GM12878 (cell line): ENCODE results near the gene ASIC2. TPM values are rescaled to one million over a fixed set of nuclear protein-coding genes. Genes with fewer than 3 reads are reported as not detected.

Experiments
- ATAC-seq: fragments of 200-7000 bp; cut with Tn5 transposase; 3 replicates; pipeline ENCODE4 v1.9.1; 2020; ENCODE audit warnings: mild to moderate bottlenecking, moderate library complexity
- BruUV-seq: library from RNA; stranded (reverse); fragments of 400-500 nt; replicated peaks from 2 replicates; lab custom pipeline; 2021; lab: Mats Ljungman, UMichigan
- CTCF ChIA-PET: fragments of 300-600 bp; sonication (Branson Sonifier 250); formaldehyde crosslinking; extraction: SDS; loops from one replicate; lab custom pipeline; 2021; ENCODE audit warnings: inconsistent platforms; lab: Yijun Ruan, JAX
- POLR2A ChIA-PET: fragments of 350-600 bp; formaldehyde crosslinking; extraction: SDS; loops from one replicate; lab custom pipeline; 2021; ENCODE audit warnings: inconsistent platforms; lab: Charles Lee
- RAD21 ChIA-PET: fragments of 300-600 bp; sonication (Branson Sonifier 250); formaldehyde crosslinking; loops from one replicate; lab custom pipeline; 2023; ENCODE audit warnings: antibody characterized with exemption; ENCODE audit not compliant: unreplicated experiment; lab: Charles Lee
- SMC1A ChIA-PET: fragments of 300-600 bp; sonication (Branson Sonifier 250); formaldehyde crosslinking; loops from one replicate; lab custom pipeline; 2023; ENCODE audit not compliant: unreplicated experiment, uncharacterized antibody; lab: Charles Lee
- DNase-seq: peaks from one replicate; pipeline ENCODE4 v3.0.0-alpha.2; 2011; ENCODE audit warnings: low read depth, low spot score
- FAIRE-seq: peaks from 3 replicates; lab custom pipeline; 2011; peaks lifted over from hg19 to GRCh38; lab: Jason Lieb, UNC
- H2AFZ ChIP-seq: 2 replicates; pipeline ENCODE4 v1.6.0; 2011; ENCODE audit warnings: low read depth, low read length, control low read depth; ENCODE audit not compliant: control insufficient read depth
- H3K27ac ChIP-seq: 2 replicates; pipeline ENCODE4 v1.5.1; 2011; ENCODE audit warnings: control low read depth; ENCODE audit not compliant: control insufficient read depth, insufficient read depth
- H3K27me3 ChIP-seq, 2 experiments: replicated peaks in 1 of 2; 2 replicates each; pipeline versions ENCODE4 v1.6.0 to v1.6.1; 2011; ENCODE audit warnings: low read length in 1 of 2; ENCODE audit not compliant: control insufficient read depth in 2 of 2, insufficient read depth in 2 of 2
- H3K36me3 ChIP-seq, 2 experiments: 2 replicates each; pipeline ENCODE4 v1.5.1; 2011; ENCODE audit warnings: low read length in 1 of 2; ENCODE audit not compliant: control insufficient read depth in 2 of 2, insufficient read depth in 2 of 2
- H3K4me1 ChIP-seq: 2 replicates; pipeline ENCODE4 v1.6.1; 2011; ENCODE audit warnings: mild to moderate bottlenecking, low read length, moderate library complexity, mixed read lengths; ENCODE audit not compliant: control insufficient read depth, insufficient read depth
- H3K4me2 ChIP-seq: 2 replicates; pipeline ENCODE4 v1.6.0; 2011; ENCODE audit warnings: control low read depth; ENCODE audit not compliant: control insufficient read depth, insufficient read depth
- H3K4me3 ChIP-seq: fragments of 200-600 bp; sonication (generic); 2 replicates; pipeline ENCODE4 v1.5.1; 2016
- H3K79me2 ChIP-seq: 2 replicates; pipeline ENCODE4 v1.6.0; 2011; ENCODE audit warnings: low read length; ENCODE audit not compliant: control insufficient read depth, insufficient read depth
- H3K9ac ChIP-seq: 2 replicates; pipeline ENCODE4 v1.8.0; 2011; ENCODE audit warnings: low read length, control low read depth, mixed read lengths; ENCODE audit not compliant: control insufficient read depth, insufficient read depth
- H3K9me3 ChIP-seq: replicated peaks from 3 replicates; pipeline ENCODE4 v1.5.1; 2011; ENCODE audit warnings: mild to moderate bottlenecking, low read length; ENCODE audit not compliant: control insufficient read depth, insufficient read depth
- H4K20me1 ChIP-seq: 2 replicates; pipeline ENCODE4 v1.6.0; 2011; ENCODE audit not compliant: control insufficient read depth, insufficient read depth
- BACH1 ChIP-seq: fragments of 450-650 bp; IDR thresholded peaks from 2 replicates; pipeline ENCODE4 v1.6.1; 2017; ENCODE audit warnings: mild to moderate bottlenecking, borderline replicate concordance
- CBFB ChIP-seq: IDR thresholded peaks from 2 replicates; pipeline ENCODE4 v1.6.1; 2016; ENCODE audit warnings: antibody characterized with exemption, low read depth
- DPF2 ChIP-seq: fragments of 450-650 bp; IDR thresholded peaks from 2 replicates; pipeline ENCODE4 v1.6.1; 2017; ENCODE audit warnings: mild to moderate bottlenecking
- EZH2 ChIP-seq: IDR thresholded peaks from 2 replicates; pipeline ENCODE4 v1.6.1; 2012; ENCODE audit warnings: low read depth, mild to moderate bottlenecking, control low read depth, inconsistent platforms, low read length, borderline replicate concordance; ENCODE audit not compliant: control insufficient read depth
- FOS ChIP-seq: IDR thresholded peaks from 3 replicates; pipeline ENCODE4 v1.6.1; 2011; ENCODE audit warnings: borderline replicate concordance; ENCODE audit not compliant: insufficient read length; ENCODE audit errors: extremely low read depth
- MEF2B ChIP-seq: fragments of 450-650 bp; IDR thresholded peaks from 2 replicates; pipeline ENCODE4 v1.6.1; 2018; ENCODE audit warnings: mild to moderate bottlenecking, moderate library complexity; ENCODE audit not compliant: partially characterized antibody, poor library complexity, severe bottlenecking
- NBN ChIP-seq: fragments of 450-650 bp; IDR thresholded peaks from 2 replicates; pipeline ENCODE4 v1.6.1; 2016
- REST ChIP-seq: IDR thresholded peaks from 2 replicates; pipeline ENCODE4 v1.6.1; 2012; ENCODE audit warnings: mild to moderate bottlenecking, low read depth, low read length
- SMAD5 ChIP-seq: IDR thresholded peaks from 2 replicates; pipeline ENCODE4 v1.6.1; 2016; ENCODE audit warnings: antibody characterized with exemption, low read depth
- SUZ12 ChIP-seq: fragments of 200-600 bp; sonication (generic); IDR thresholded peaks from one replicate; pipeline ENCODE4 v1.6.1; 2018; ENCODE audit warnings: antibody characterized with exemption, mild to moderate bottlenecking; ENCODE audit not compliant: unreplicated experiment
- TBL1XR1 ChIP-seq: IDR thresholded peaks from 2 replicates; pipeline ENCODE4 v1.6.1; 2012; ENCODE audit warnings: low read depth, low read length, improper control_type of control experiment
- WRNIP1 ChIP-seq: IDR thresholded peaks from 2 replicates; pipeline ENCODE4 v1.6.1; 2011; ENCODE audit warnings: low read depth, low read length, improper control_type of control experiment, borderline replicate concordance
- ZNF592 ChIP-seq: fragments of 450-650 bp; IDR thresholded peaks from 2 replicates; pipeline ENCODE4 v1.6.1; 2017; ENCODE audit warnings: mild to moderate bottlenecking, moderate library complexity
- WGBS: methylation state at CpG from one replicate; pipeline ENCODE4 v1.1.6; 2016; ENCODE audit warnings: low lambda C conversion rate; ENCODE audit not compliant: insufficient replicate concordance, insufficient coverage; ENCODE audit errors: missing lambda C conversion rate; 5-methylcytosine and 5-hydroxymethylcytosine counted together
- in situ Hi-C: fragments of 300-500 bp; cut with MboI; formaldehyde crosslinking; loops from 9 replicates; pipeline ENCODE4 v1.14.3; 2018; ENCODE audit warnings: mixed read lengths
- intact Hi-C: fragments of 100-400 bp; cut with micrococcal nuclease; formaldehyde crosslinking; loops from one replicate; pipeline ENCODE4 v1.14.2; 2022; ENCODE audit not compliant: unreplicated experiment
- polyA plus RNA-seq, 11 experiments: library from polyadenylated mRNA; depleted of rRNA in 4 of 11; unstranded in 6 of 11; stranded (reverse) in 5 of 11; fragments of >200 nt; fragmentation: Nextera tagmentation in 4 of 11; fragmentation: Illumina TruSeq in 1 of 11; extraction: Ambion mirVana in 4 of 11; extraction: Trizol in 1 of 11; gene quantifications; 1 replicate in 1 of 11; 2 replicates in 10 of 11; pipeline versions ENCODE4 v1.2.1 to v1.2.3, GENCODE V29; 2011 to 2016; ENCODE audit warnings: inconsistent platforms in 2 of 11, missing spikeins in 2 of 11, low read depth in 1 of 11
- total RNA-seq, 4 experiments: library from RNA; depleted of rRNA in 3 of 4; stranded (reverse); fragments of >200 nt in 3 of 4; fragmentation: Illumina TruSeq in 1 of 4; extraction: Trizol in 1 of 4; gene quantifications; 2 replicates each; pipeline versions ENCODE4 v1.2.1 to v1.2.3, GENCODE V29; 2013 to 2021

ASIC2 gene
- total and polyA plus RNA-seq, 10 of the 15 experiments (the other 5 are each of a cell fraction or from before 2014, with no cell fraction given): not detected

- no peaks in the 10 kb centered on the region for H4K20me1 ChIP-seq
- intact Hi-C loops: no loop called here
- POLR2A ChIA-PET: interaction anchor here (0.7 kb wide), 1 partner anchor 65 kb away, joined by 3 read pairs; no protein-coding TSS in a partner anchor
- CTCF ChIA-PET: no interaction called here
- DNase-seq (no peak), ATAC-seq (no peak), FAIRE-seq (no peak)
- H3K9me3 ChIP-seq: no peaks in the 10 kb centered on the region
- WGBS: 40% methylated on average over 18 of the region's 18 CpGs
- H3K9ac ChIP-seq: no peak overlapping the region
- no peak overlapping the region for H3K27ac ChIP-seq
- no peak overlapping the region for H3K4me2 ChIP-seq
- RAD21 ChIA-PET: no interaction called here
- no peak overlapping the region for H3K4me3 ChIP-seq
- in situ Hi-C loops: no loop called here
- SMC1A ChIA-PET: no interaction called here
- H2AFZ ChIP-seq: no peak overlapping the region
- no peaks in the 10 kb centered on the region for H3K4me1 ChIP-seq
- peaks cover 3 to 4% of the 10 kb centered on the region in 2 experiments; a peak in 2 of 4 replicates for H3K27me3 ChIP-seq
- H3K36me3 ChIP-seq: no peaks in the 10 kb centered on the region
- no peaks in the 10 kb centered on the region for H3K79me2 ChIP-seq
- BruUV-seq: no TSS peak
- no peak for TF ChIP-seq SUZ12
- no peak for TF ChIP-seq REST
- no peak for TF ChIP-seq TBL1XR1
- TF ChIP-seq SMAD5: no peak
- no peak for TF ChIP-seq NBN
- TF ChIP-seq WRNIP1: no peak
- TF ChIP-seq EZH2: no peak
- no peak for TF ChIP-seq CBFB
- no peak for TF ChIP-seq DPF2
- no peak for TF ChIP-seq MEF2B
- TF ChIP-seq ZNF592: no peak
- no peak for TF ChIP-seq BACH1
- TF ChIP-seq FOS: no peak
Measured at GRCh38 chr17:33013596-33014375, 279.3 kb downstream of the ASIC2 start.
